ENCODE results near the gene MANSC4. TPM values are rescaled to one million over a fixed set of nuclear protein-coding genes. Genes with fewer than 3 reads are reported as not detected.
"Not testable (repeated sequence)": the region's sequence is repeated elsewhere in the genome, so short reads cannot be mapped to it uniquely, and the experiment has no call there.

The MANSC4 gene
- polyA plus RNA-seq, 1 donor from 2014 or later: 0.43 TPM

GRCh38 chr12:27745734-27746133 lies 34.3 kb downstream of the MANSC4 start:
- not testable (repeated sequence) for H3K36me3 ChIP-seq (ENCODE audit: insufficient read depth, low read length); H3F3A ChIP-seq (ENCODE audit: insufficient read depth, low read length, poor library complexity, severe bottlenecking); H3K4me2 ChIP-seq (ENCODE audit: low read length); H3K79me2 ChIP-seq (replicated peaks; ENCODE audit: insufficient read depth, low read length); H3K27me3 ChIP-seq (ENCODE audit: insufficient read depth, low read depth, low read length); H3K27ac ChIP-seq (ENCODE audit: low read length); H3K4me3 ChIP-seq (ENCODE audit: low read length); H3K9me3 ChIP-seq (ENCODE audit: low read length); H2AFZ ChIP-seq (ENCODE audit: low read depth, low read length); H3K9me2 ChIP-seq (ENCODE audit: insufficient read depth, low read length); H3K9ac ChIP-seq (ENCODE audit: low read length); H4K20me1 ChIP-seq (ENCODE audit: insufficient read depth)

GRCh38 chr12:27743601-27744000 lies 36.4 kb downstream of the MANSC4 start:
- Histone ChIP-seq H2AFZ (ENCODE audit: low read depth, low read length) (no peak overlapping the region), H3K4me2 (ENCODE audit: low read length) (no peak overlapping the region), H3K27me3 (ENCODE audit: insufficient read depth, low read depth, low read length) (no peaks in the 10 kb centered on the region), H3F3A (ENCODE audit: insufficient read depth, low read length, poor library complexity, severe bottlenecking) (no peaks in the 10 kb centered on the region), H3K9ac (ENCODE audit: low read length) (no peak overlapping the region), H3K4me3 (ENCODE audit: low read length) (no peak overlapping the region), H3K27ac (ENCODE audit: low read length) (no peak overlapping the region), H3K36me3 (ENCODE audit: insufficient read depth, low read length) (no peaks in the 10 kb centered on the region), H3K79me2 (replicated peaks; ENCODE audit: insufficient read depth, low read length) (no peaks in the 10 kb centered on the region), H4K20me1 (ENCODE audit: insufficient read depth) (no peaks in the 10 kb centered on the region), H3K9me3 (ENCODE audit: low read length) (no peaks in the 10 kb centered on the region), H3K9me2 (ENCODE audit: insufficient read depth, low read length) (no peaks in the 10 kb centered on the region)
- TF ChIP-seq EZH2 (IDR thresholded peaks at IDR 0.05; ENCODE audit: borderline replicate concordance, insufficient read depth, low read length, poor library complexity, severe bottlenecking): no peak
- no peak for TF ChIP-seq MXI1 (conservative IDR thresholded peaks at IDR 0.05; ENCODE audit: poor library complexity, severe bottlenecking)
- no peak for TF ChIP-seq SMC3 (conservative IDR thresholded peaks at IDR 0.05; ENCODE audit: poor library complexity)
- no peak for TF ChIP-seq RAD21 (conservative IDR thresholded peaks at IDR 0.05)

GRCh38 chr12:27734321-27734720 lies 45.7 kb downstream of the MANSC4 start:
- H4K20me1 ChIP-seq (ENCODE audit: insufficient read depth); H3K4me3 ChIP-seq (ENCODE audit: low read length); H3K4me2 ChIP-seq (ENCODE audit: low read length); H3K9me2 ChIP-seq (ENCODE audit: insufficient read depth, low read length); H3K79me2 ChIP-seq (replicated peaks; ENCODE audit: insufficient read depth, low read length); H3K27me3 ChIP-seq (ENCODE audit: insufficient read depth, low read depth, low read length); H3F3A ChIP-seq (ENCODE audit: insufficient read depth, low read length, poor library complexity, severe bottlenecking); H3K36me3 ChIP-seq (ENCODE audit: insufficient read depth, low read length); H2AFZ ChIP-seq (ENCODE audit: low read depth, low read length); H3K9me3 ChIP-seq (ENCODE audit: low read length); H3K9ac ChIP-seq (ENCODE audit: low read length); H3K27ac ChIP-seq (ENCODE audit: low read length): not testable (repeated sequence)

- Histone ChIP-seq H3K27me3 (ENCODE audit: insufficient read depth, low read depth, low read length) (no peaks in the 10 kb centered on the region), H3K36me3 (ENCODE audit: insufficient read depth, low read length) (peaks cover 6% of the 10 kb centered on the region), H2AFZ (ENCODE audit: low read depth, low read length) (no peak overlapping the region), H3K27ac (ENCODE audit: low read length) (no peak overlapping the region), H3K79me2 (replicated peaks; ENCODE audit: insufficient read depth, low read length) (no peaks in the 10 kb centered on the region), H3K9me3 (ENCODE audit: low read length) (no peaks in the 10 kb centered on the region), H3K4me2 (ENCODE audit: low read length) (no peak overlapping the region), H3K9me2 (ENCODE audit: insufficient read depth, low read length) (no peaks in the 10 kb centered on the region), H3F3A (ENCODE audit: insufficient read depth, low read length, poor library complexity, severe bottlenecking) (no peaks in the 10 kb centered on the region), H3K9ac (ENCODE audit: low read length) (no peak overlapping the region), H4K20me1 (ENCODE audit: insufficient read depth) (no peaks in the 10 kb centered on the region), H3K4me3 (ENCODE audit: low read length) (no peak overlapping the region)
- no peak for TF ChIP-seq RAD21 (conservative IDR thresholded peaks at IDR 0.05)
- TF ChIP-seq EZH2 (IDR thresholded peaks at IDR 0.05; ENCODE audit: borderline replicate concordance, insufficient read depth, low read length, poor library complexity, severe bottlenecking): no peak
- no peak for TF ChIP-seq TAF1 (IDR thresholded peaks at IDR 0.05; ENCODE audit: low read depth)
- no peak for TF ChIP-seq POLR2AphosphoS5 (IDR thresholded peaks at IDR 0.05)
- TF ChIP-seq SMC3 (conservative IDR thresholded peaks at IDR 0.05; ENCODE audit: poor library complexity): no peak
- no peak for TF ChIP-seq MXI1 (conservative IDR thresholded peaks at IDR 0.05; ENCODE audit: poor library complexity, severe bottlenecking)
- TF ChIP-seq REST (IDR thresholded peaks at IDR 0.05; ENCODE audit: borderline replicate concordance): no peak
- TF ChIP-seq CTCF (IDR thresholded peaks at IDR 0.05; ENCODE audit: poor library complexity, severe bottlenecking): no peak
- no peak for TF ChIP-seq EP300 (conservative IDR thresholded peaks at IDR 0.05; ENCODE audit: poor library complexity, severe bottlenecking)
Observed at GRCh38 chr12:27733791-27734190, 46.2 kb downstream of the MANSC4 start.

Measured in neural cell (in vitro differentiated cells).